HG02981 (cell line): ENCODE results near the gene CLMP.

Experiments used
- ATAC-seq: cut with Tn5 transposase; IDR thresholded peaks from one replicate; pipeline ENCODE4 v1.9.1; 2021; ENCODE audit warnings: mild to moderate bottlenecking, moderate library complexity; ENCODE audit not compliant: unreplicated experiment

CLMP gene

GRCh38 chr11:123195188-123196059 is at the start of gene CLMP:
CLMP (minus strand) TSS chr11:123195248; CDS start chr11:123194940, 308 bp downstream.
- ATAC-seq: no peak

- no peak for ATAC-seq
Measured at GRCh38 chr11:123241874-123242543, 47.0 kb upstream of the CLMP start.

GRCh38 chr11:123241294-123241693 is 46.2 kb upstream of the CLMP start:
- no peak for ATAC-seq

- ATAC-seq: no peak
Measured at GRCh38 chr11:123239191-123240150, 44.4 kb upstream of the CLMP start.

GRCh38 chr11:123238297-123238696 is 43.2 kb upstream of the CLMP start:
- ATAC-seq: no peak

DNA sequence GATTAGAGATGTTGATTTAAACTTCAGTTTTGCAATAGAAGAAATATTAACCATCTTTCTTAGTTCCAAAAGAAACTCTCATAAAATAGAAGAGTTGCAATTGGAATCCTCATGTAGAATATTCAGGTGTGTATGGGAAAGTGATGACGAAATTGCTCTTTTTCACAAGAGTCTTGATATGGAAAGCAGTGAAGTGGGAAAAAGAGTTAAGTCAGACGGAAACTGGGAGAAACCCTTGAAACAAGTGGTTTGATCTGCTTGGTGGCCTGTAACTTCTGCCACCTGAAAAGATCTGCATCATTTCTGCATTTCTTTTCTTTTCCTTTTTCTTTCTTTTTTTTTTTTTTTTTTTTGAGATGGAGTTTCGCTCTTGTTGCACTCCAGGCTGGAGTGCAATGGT is 41.8 kb upstream of the CLMP start:
- ATAC-seq: no peak

DNA sequence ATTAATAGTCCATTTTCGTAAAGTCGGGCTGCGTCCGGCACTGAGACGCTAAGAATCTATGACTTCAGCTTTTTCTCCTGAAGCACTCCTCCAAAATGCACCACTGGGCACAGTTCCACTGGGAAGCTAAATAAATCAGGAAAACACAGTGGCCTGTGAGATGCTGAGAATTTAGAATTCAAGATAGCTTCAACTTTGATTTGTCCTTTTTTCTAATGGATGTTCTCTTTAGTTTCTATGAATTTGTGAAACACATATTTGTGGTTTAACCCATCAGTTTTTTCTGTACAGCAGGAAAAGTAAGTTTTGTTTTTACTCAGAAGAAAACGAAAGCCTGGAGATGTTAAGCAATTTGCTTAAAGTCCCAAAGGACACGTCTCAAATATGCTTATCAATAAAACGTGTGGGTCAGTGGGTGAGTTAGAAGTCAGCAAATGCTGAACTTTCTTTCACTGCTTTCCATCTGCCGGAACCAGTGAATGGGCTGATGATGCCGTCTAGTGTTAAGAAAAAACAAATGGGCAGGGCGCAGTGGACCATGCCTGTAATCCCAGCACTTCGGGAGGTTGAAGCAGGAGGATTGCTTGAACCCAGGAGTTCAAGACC is 40.7 kb upstream of the CLMP start:
- no peak for ATAC-seq

- ATAC-seq: no peak
Measured at GRCh38 chr11:123235117-123235655, 40.1 kb upstream of the CLMP start.

GRCh38 chr11:123233975-123234334 is 38.9 kb upstream of the CLMP start:
- no peak for ATAC-seq

DNA sequence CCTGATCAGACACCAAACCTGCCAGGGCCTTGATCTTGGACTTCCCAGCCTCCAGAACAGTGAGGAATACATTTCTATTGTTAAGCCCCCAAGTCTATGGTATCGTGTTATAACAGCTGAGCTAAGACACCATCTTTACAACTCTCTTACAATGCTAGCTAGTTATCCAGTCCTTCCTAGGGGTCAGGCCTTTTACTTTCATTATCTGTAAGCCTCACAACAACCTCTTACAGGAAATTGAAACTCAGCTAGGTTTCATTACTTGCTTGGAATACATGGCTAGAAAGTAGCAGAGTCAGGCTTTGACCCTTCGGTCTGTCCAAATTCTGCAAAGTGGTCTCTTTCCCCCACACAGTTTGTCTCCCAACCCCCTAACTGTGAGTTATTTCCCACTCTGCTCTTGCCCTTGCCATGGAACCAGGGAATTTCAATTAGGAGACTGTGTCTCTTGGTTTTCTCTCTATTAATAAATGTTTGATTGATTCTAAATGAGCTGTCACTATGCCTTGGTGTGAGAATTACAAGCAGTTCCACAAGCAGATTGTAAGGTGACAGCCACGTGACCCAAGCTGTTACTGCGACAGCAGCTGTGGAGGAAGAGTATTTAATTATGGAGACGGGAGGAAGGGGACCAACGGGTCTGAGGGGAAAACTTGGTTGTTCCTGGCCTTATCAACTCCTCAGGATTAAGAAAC is 38.4 kb upstream of the CLMP start:
- peak; percentile 97 for ATAC-seq

- no peak for ATAC-seq
Measured at GRCh38 chr11:123231777-123232176, 36.7 kb upstream of the CLMP start.

DNA sequence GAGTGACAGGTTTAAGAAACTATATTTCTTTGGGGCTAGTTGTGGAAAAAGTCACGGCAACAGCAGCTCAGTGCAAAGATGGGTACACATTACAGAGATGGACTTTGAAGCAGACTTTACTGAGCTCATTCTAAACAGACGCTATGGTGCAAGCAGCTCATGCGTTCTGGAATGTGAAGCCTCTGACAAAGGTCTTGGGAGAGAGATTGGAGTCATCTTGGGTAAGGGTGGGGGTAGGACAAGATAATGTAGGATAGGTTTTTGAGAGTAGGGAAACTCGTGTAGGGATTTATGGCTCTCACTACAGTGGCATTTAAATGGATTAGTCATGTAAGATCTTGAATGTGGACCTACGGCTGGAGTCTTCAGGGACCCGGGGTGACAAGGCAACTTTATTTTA is 36.2 kb upstream of the CLMP start:
- no peak for ATAC-seq

DNA sequence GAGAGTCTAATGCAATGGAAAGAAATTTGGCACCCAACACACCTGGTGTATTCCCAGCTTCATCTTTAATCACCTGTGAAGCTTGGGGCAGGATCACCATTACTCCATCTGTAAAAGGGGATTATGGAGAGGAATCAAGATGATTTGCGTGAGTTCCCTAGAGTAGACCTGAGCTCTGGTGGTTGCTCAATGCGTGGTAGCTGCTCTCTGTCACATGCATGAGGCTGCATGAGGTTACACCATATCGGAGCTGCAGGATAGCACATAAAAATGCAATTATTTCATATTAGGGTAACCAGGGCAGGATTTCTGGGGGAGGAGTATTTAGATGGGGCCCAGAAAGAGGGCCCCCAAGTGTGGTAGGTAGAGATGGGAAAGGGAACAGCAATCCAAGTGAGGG is 35.3 kb upstream of the CLMP start:
- ATAC-seq: no peak

DNA sequence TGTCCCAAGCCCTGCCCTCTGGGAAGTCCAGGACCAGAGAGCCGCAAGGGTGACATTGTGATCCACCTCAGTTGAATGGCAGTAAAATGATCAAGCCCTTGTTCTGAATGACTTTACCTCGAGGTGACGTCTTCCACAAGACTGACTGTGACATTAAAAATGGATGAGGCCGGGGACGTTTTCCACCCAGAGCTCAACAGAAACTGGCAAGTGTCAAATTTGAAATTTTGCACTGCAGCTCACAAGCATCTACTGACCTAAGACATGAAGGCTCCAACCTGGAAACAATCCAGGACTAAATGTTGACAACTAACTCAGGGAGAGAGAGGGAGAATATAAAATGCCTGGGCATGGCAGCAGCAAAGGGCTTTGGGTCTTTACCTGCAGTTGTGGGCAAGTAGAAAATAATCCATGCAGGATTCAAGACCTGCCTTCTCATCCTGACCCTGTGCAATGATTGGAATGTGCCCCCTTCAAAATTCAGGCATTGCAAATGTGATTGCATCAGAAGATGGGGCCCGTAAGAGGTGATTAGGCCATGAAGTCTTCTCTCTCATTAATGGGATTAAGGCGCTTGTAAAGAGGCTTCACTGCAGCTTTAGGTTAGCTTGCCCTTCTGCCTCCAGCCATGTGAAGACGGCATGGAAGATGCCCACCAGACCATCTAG is 33.6 kb upstream of the CLMP start:
- ATAC-seq: no peak

DNA sequence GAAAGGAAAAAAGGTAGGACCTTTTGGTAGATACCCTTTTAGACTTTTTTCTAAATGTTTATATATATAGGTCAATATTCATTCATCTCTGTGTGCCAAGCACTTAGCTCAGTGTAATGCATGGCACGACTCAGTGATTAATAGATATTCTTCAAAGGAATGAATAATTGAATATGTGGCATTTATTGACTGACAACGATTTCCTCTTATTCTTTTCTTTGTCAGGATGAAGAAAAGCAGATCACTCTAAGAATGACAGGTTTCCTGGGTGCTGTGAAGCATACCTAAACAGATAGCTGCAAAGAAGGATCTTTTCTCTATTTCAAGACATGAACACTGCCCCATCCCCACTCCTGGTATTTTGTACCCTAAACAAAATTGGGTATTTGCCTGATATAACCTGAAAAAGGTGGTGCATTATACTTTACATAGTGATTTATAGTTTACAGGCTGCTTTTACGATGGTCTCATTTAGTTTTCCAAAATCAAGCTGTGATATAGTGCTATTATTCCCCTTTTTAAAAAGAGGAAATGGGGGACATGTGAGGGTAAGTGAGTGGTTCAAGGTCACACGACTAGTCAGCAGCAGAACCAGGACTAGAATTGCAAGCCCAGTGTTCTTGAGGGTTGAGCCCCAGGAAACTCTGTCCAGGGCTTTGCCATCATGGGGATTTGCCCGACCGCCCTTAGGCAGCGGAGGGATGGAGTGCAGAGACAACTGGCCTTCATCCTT is 32.9 kb upstream of the CLMP start:
- ATAC-seq: no peak

- ATAC-seq: no peak
Measured at GRCh38 chr11:123221584-123221983, 26.5 kb upstream of the CLMP start.

GRCh38 chr11:123221096-123221561 is 26.1 kb upstream of the CLMP start:
- no peak for ATAC-seq

DNA sequence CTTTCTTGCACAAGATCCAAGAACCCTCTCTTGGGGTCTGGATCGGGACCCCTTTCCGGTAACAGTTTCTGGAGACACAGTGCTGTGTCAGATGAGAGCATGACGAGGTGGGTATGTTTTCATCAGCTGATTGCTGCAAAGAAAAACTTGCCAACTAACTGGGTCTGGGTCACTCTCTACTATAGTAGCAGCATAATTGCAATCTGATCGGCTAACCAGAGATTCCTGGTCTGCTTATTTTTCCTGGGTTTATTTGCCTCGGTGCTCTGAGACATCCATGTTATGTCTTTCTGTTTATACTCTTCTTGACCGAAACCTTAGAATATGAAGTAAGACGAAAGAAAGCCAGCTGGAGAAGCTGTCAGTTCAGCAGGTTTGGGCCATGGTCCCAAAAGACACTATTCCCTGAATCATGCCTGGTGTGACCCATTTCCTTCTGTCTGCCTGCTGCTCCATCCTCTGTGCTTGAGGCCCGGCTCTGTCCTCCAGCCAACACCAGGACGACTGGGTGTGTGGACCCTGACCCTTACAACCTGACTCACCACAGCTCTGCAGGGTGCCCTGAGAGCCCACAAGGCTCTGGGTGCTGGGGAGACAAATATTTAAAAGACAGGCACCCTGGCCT is 24.1 kb upstream of the CLMP start:
- ATAC-seq: no peak
